SK-N-SH treated with all-trans-retinoic acid at 6 μM for 48 hours (cell line): ENCODE results near the gene SPA17.

Source experiments
- ATAC-seq: fragments of 200-7000 bp; cut with Tn5 transposase; 3 replicates; pipeline ENCODE4 v1.9.1; 2020; ENCODE audit warnings: mild to moderate bottlenecking, moderate library complexity
- ARNTL ChIP-seq: fragments of 450-650 bp; formaldehyde crosslinking; IDR thresholded peaks from 2 replicates; pipeline ENCODE4 v1.5.0; 2020; ENCODE audit warnings: low read depth, mild to moderate bottlenecking, moderate library complexity, borderline replicate concordance
- BACH2 ChIP-seq: fragments of 250-450 bp; sonication (Bioruptor Pico); IDR thresholded peaks from 2 replicates; pipeline ENCODE4 v1.9.0; 2021; ENCODE audit warnings: mild to moderate bottlenecking, borderline replicate concordance
- CSDC2 ChIP-seq: fragments of 250-450 bp; sonication (Bioruptor Pico); IDR thresholded peaks from 2 replicates; pipeline ENCODE4 v1.5.0; 2020; ENCODE audit warnings: mild to moderate bottlenecking, moderate library complexity
- ESRRG ChIP-seq: fragments of 250-450 bp; sonication (Bioruptor Pico); IDR thresholded peaks from 2 replicates; pipeline ENCODE4 v1.6.1; 2021; ENCODE audit warnings: mild to moderate bottlenecking
- GLIS3 ChIP-seq: fragments of 250-450 bp; sonication (Bioruptor Pico); IDR thresholded peaks from 2 replicates; pipeline ENCODE4 v1.5.0; 2020; ENCODE audit warnings: mild to moderate bottlenecking, moderate library complexity
- ISL1 ChIP-seq: fragments of 250-450 bp; sonication (Bioruptor Pico); IDR thresholded peaks from 2 replicates; pipeline ENCODE4 v2.1.2; 2022; ENCODE audit warnings: mild to moderate bottlenecking, moderate library complexity
- OSR1 ChIP-seq: fragments of 250-450 bp; sonication (Bioruptor Pico); IDR thresholded peaks from 2 replicates; pipeline ENCODE4 v1.8.0; 2022; ENCODE audit warnings: moderate library complexity, mild to moderate bottlenecking, inconsistent platforms
- PPARA ChIP-seq: fragments of 250-450 bp; sonication (Bioruptor Pico); IDR thresholded peaks from 2 replicates; pipeline ENCODE4 v1.5.0; 2020; ENCODE audit warnings: mild to moderate bottlenecking, borderline replicate concordance
- RARB ChIP-seq: fragments of 250-450 bp; sonication (Bioruptor Pico); IDR thresholded peaks from 2 replicates; pipeline ENCODE4 v1.8.0; 2021; ENCODE audit warnings: mild to moderate bottlenecking, moderate library complexity
- SNAI2 ChIP-seq: fragments of 250-450 bp; sonication (Bioruptor Pico); IDR thresholded peaks from 2 replicates; pipeline ENCODE4 v1.5.0; 2020; ENCODE audit warnings: mild to moderate bottlenecking, moderate library complexity
- TCF4 ChIP-seq: fragments of 250-450 bp; sonication (Bioruptor Pico); IDR thresholded peaks from 2 replicates; pipeline ENCODE4 v1.8.0; 2021; ENCODE audit warnings: mild to moderate bottlenecking, moderate library complexity, borderline replicate concordance
- TOX ChIP-seq: fragments of 250-450 bp; sonication (Bioruptor Pico); IDR thresholded peaks from 2 replicates; pipeline ENCODE4 v1.8.0; 2021; ENCODE audit warnings: mild to moderate bottlenecking, moderate library complexity, borderline replicate concordance
- ZC3H10 ChIP-seq: fragments of 250-450 bp; sonication (Bioruptor Pico); IDR thresholded peaks from 2 replicates; pipeline ENCODE4 v1.5.1; 2021; ENCODE audit warnings: mild to moderate bottlenecking, moderate library complexity
- ZFP3 ChIP-seq: fragments of 250-450 bp; sonication (Bioruptor Pico); IDR thresholded peaks from 2 replicates; pipeline ENCODE4 v1.5.0; 2020; ENCODE audit warnings: mild to moderate bottlenecking, moderate library complexity
- ZFP30 ChIP-seq: fragments of 450-650 bp; formaldehyde crosslinking; IDR thresholded peaks from 2 replicates; pipeline ENCODE4 v1.5.0; 2022; ENCODE audit warnings: mild to moderate bottlenecking, moderate library complexity
- ZNF565 ChIP-seq: fragments of 450-650 bp; formaldehyde crosslinking; conservative IDR thresholded peaks from 2 replicates; pipeline ENCODE4 v1.5.0; 2020; ENCODE audit warnings: low read depth, mild to moderate bottlenecking, moderate library complexity
- ZNF70 ChIP-seq: fragments of 450-650 bp; formaldehyde crosslinking; IDR thresholded peaks from 2 replicates; pipeline ENCODE4 v1.5.0; 2020; ENCODE audit warnings: mild to moderate bottlenecking, moderate library complexity
- ZNF8 ChIP-seq: fragments of 450-650 bp; formaldehyde crosslinking; IDR thresholded peaks from 2 replicates; pipeline ENCODE4 v1.5.0; 2020; ENCODE audit warnings: mild to moderate bottlenecking, moderate library complexity
- TF ChIP-seq, protein P1 (sequence below): fragments of 250-450 bp; sonication (Bioruptor Pico); IDR thresholded peaks from 2 replicates; pipeline ENCODE4 v1.8.0; 2021; ENCODE audit warnings: low read depth, mild to moderate bottlenecking, moderate library complexity, borderline replicate concordance
- TF ChIP-seq, protein P2 (sequence below): fragments of 250-450 bp; sonication (Bioruptor Pico); IDR thresholded peaks from 2 replicates; pipeline ENCODE4 v1.8.0; 2020; ENCODE audit warnings: mild to moderate bottlenecking, moderate library complexity, borderline replicate concordance
- TF ChIP-seq, protein P3 (sequence below): fragments of 250-450 bp; sonication (Bioruptor Pico); IDR thresholded peaks from 2 replicates; pipeline ENCODE4 v1.5.1; 2021; ENCODE audit warnings: mild to moderate bottlenecking, moderate library complexity
- TF ChIP-seq, protein P4 (sequence below): fragments of 250-450 bp; sonication (Bioruptor Pico); IDR thresholded peaks from 2 replicates; pipeline ENCODE4 v1.5.1; 2020; ENCODE audit warnings: low read depth, mild to moderate bottlenecking, moderate library complexity

Gene SPA17

DNA sequence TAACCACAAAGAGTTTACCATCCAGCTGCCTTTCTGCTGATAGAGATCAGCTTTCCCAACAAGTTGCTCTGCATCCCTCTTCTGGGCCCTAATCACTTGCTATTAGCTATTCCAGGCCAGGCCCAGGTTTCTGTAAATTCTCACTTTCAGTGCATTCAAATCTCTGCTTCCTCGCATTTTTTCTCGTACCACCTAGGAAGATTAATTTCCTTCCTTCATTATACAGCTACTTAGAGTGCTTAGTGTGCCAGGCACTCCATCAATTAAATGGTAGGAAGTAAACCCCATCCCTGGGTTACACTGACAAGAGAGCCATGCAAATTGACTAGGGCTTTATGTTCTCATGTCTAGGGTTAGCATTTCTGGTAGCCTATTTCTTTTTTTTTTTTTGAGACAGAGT lies 9.8 kb upstream of the SPA17 start:
- no peak for ATAC-seq

DNA sequence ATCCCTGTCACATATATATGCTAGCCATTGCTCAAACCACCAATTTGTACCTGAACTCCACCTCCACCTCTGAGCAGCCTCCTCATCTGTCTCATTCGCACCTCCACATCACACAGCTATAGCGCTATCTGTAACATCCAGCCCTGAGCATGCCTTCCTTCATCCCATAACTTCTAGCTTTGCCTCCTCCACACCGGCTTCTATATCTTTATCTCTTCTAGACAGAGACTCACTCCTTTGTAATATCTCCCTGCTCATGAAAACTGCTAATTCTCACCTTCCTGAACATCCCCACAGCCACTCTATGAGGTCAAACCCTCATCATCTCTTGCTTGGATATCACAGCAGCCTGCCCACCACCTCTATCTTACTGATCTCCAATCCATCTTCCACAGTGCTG lies 6.1 kb upstream of the SPA17 start:
- TF ChIP-seq BACH2 (CRISPR knock-in tag) (no peak), ISL1 (CRISPR knock-in tag) (no peak), ZNF8 (CRISPR knock-in tag) (no peak), GLIS3 (CRISPR knock-in tag) (no peak), ZC3H10 (CRISPR knock-in tag) (no peak), PPARA (CRISPR knock-in tag) (no peak), ZFP3 (no peak), ESRRG (CRISPR knock-in tag) (no peak), TOX (CRISPR knock-in tag) (no peak), SNAI2 (CRISPR knock-in tag) (no peak), CSDC2 (CRISPR knock-in tag) (no peak), OSR1 (no peak), ZNF70 (no peak)
- TF ChIP-seq, protein P1, sequence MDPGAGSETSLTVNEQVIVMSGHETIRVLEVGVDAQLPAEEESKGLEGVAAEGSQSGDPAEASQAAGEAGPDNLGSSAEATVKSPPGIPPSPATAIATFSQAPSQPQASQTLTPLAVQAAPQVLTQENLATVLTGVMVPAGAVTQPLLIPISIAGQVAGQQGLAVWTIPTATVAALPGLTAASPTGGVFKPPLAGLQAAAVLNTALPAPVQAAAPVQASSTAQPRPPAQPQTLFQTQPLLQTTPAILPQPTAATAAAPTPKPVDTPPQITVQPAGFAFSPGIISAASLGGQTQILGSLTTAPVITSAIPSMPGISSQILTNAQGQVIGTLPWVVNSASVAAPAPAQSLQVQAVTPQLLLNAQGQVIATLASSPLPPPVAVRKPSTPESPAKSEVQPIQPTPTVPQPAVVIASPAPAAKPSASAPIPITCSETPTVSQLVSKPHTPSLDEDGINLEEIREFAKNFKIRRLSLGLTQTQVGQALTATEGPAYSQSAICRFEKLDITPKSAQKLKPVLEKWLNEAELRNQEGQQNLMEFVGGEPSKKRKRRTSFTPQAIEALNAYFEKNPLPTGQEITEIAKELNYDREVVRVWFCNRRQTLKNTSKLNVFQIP (CRISPR knock-in tag), result no peak
- TF ChIP-seq, protein P2, sequence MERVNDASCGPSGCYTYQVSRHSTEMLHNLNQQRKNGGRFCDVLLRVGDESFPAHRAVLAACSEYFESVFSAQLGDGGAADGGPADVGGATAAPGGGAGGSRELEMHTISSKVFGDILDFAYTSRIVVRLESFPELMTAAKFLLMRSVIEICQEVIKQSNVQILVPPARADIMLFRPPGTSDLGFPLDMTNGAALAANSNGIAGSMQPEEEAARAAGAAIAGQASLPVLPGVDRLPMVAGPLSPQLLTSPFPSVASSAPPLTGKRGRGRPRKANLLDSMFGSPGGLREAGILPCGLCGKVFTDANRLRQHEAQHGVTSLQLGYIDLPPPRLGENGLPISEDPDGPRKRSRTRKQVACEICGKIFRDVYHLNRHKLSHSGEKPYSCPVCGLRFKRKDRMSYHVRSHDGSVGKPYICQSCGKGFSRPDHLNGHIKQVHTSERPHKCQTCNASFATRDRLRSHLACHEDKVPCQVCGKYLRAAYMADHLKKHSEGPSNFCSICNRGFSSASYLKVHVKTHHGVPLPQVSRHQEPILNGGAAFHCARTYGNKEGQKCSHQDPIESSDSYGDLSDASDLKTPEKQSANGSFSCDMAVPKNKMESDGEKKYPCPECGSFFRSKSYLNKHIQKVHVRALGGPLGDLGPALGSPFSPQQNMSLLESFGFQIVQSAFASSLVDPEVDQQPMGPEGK (CRISPR knock-in tag), result no peak
- TF ChIP-seq, protein P3, sequence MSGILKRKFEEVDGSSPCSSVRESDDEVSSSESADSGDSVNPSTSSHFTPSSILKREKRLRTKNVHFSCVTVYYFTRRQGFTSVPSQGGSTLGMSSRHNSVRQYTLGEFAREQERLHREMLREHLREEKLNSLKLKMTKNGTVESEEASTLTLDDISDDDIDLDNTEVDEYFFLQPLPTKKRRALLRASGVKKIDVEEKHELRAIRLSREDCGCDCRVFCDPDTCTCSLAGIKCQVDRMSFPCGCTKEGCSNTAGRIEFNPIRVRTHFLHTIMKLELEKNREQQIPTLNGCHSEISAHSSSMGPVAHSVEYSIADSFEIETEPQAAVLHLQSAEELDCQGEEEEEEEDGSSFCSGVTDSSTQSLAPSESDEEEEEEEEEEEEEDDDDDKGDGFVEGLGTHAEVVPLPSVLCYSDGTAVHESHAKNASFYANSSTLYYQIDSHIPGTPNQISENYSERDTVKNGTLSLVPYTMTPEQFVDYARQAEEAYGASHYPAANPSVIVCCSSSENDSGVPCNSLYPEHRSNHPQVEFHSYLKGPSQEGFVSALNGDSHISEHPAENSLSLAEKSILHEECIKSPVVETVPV, result no peak
- ATAC-seq, result no peak

More for the DNA sequence above, 9.8 kb upstream of the SPA17 start:
- TF ChIP-seq ZNF70 (no peak), GLIS3 (CRISPR knock-in tag) (no peak), SNAI2 (CRISPR knock-in tag) (no peak), CSDC2 (CRISPR knock-in tag) (no peak), ARNTL (no peak), ZFP3 (no peak), ESRRG (CRISPR knock-in tag) (no peak), OSR1 (no peak), ZNF565 (no peak), RARB (CRISPR knock-in tag) (no peak), ZFP30 (no peak), TOX (CRISPR knock-in tag) (no peak), ZC3H10 (CRISPR knock-in tag) (no peak), BACH2 (CRISPR knock-in tag) (no peak), TCF4 (CRISPR knock-in tag) (no peak), ISL1 (CRISPR knock-in tag) (no peak)
- TF ChIP-seq, protein P2 (CRISPR knock-in tag), result no peak
- TF ChIP-seq, protein P4, sequence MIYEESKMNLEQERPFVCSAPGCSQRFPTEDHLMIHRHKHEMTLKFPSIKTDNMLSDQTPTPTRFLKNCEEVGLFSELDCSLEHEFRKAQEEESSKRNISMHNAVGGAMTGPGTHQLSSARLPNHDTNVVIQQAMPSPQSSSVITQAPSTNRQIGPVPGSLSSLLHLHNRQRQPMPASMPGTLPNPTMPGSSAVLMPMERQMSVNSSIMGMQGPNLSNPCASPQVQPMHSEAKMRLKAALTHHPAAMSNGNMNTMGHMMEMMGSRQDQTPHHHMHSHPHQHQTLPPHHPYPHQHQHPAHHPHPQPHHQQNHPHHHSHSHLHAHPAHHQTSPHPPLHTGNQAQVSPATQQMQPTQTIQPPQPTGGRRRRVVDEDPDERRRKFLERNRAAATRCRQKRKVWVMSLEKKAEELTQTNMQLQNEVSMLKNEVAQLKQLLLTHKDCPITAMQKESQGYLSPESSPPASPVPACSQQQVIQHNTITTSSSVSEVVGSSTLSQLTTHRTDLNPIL (CRISPR knock-in tag), result no peak
- TF ChIP-seq, protein P1 (CRISPR knock-in tag), result no peak
- TF ChIP-seq, protein P3, result no peak
- TF ChIP-seq, all 23 proteins: peak for 0
